ENCODE measurements around the gene RFX2.
"Not testable (repeated sequence)": the region's sequence is repeated elsewhere in the genome, so short reads cannot be mapped to it uniquely, and the experiment has no call there.

GRCh38 chr19:6106643-6107294 lies 3.5 kb downstream of the RFX2 start:
- TF ChIP-seq CTCF, POLR2A (IDR thresholded peaks at IDR 0.05): not testable (repeated sequence)

Data from body of pancreas (tissue), 4 donors.